OCI-LY3 (cell line): ENCODE data around the gene HDAC4.

Experiments used
- H2AFZ ChIP-seq: fragments of 200-600, 300-600 bp; shearing (Covaris generic); 2 replicates; pipeline ENCODE4 v1.6.0; 2014; ENCODE audit warnings: antibody characterized with exemption, low read depth, low read length
- H3K27ac ChIP-seq: fragments of 200-600, 300-600 bp; sonication (generic); 2 replicates; pipeline ENCODE4 v1.5.1; 2014; ENCODE audit warnings: mild to moderate bottlenecking, low read length, moderate library complexity, mixed read lengths
- H3K27me3 ChIP-seq: fragments of 200-600, 300-600 bp; sonication (generic); 2 replicates; pipeline ENCODE4 v1.6.1; 2014; ENCODE audit warnings: low read depth, low read length, mixed read lengths
- H3K36me3 ChIP-seq: fragments of 200-600, 300-600 bp; sonication (generic); replicated peaks from 2 replicates; pipeline ENCODE3; 2014; ENCODE audit warnings: low read depth, low read length, mixed read lengths
- H3K4me1 ChIP-seq: fragments of 300-600, 200-600 bp; sonication (generic); 2 replicates; pipeline ENCODE4 v1.6.1; 2014; ENCODE audit warnings: low read length, mixed read lengths
- H3K4me2 ChIP-seq: fragments of 200-600, 300-600 bp; sonication (generic); 2 replicates; pipeline ENCODE4 v1.6.1; 2014; ENCODE audit warnings: low read length, mixed read lengths
- H3K4me3 ChIP-seq: fragments of 300-600, 200-600 bp; sonication (generic); 2 replicates; pipeline ENCODE4 v1.5.1; 2014; ENCODE audit warnings: antibody characterized with exemption, mild to moderate bottlenecking, low read length, moderate library complexity
- H3K79me2 ChIP-seq: fragments of 300-600, 200-600 bp; shearing (Covaris generic); 2 replicates; pipeline ENCODE4 v1.6.1; 2014; ENCODE audit warnings: mild to moderate bottlenecking, low read length, mixed read lengths
- H3K9ac ChIP-seq: fragments of 300-600, 200-600 bp; shearing (Covaris generic); 2 replicates; pipeline ENCODE4 v1.6.0; 2014; ENCODE audit warnings: mild to moderate bottlenecking, low read length, moderate library complexity
- H3K9me3 ChIP-seq: fragments of 200-600, 300-600 bp; shearing (Covaris generic); 2 replicates; pipeline ENCODE4 v1.6.1; 2014; ENCODE audit warnings: low read length, mixed read lengths; ENCODE audit not compliant: insufficient read depth
- H4K20me1 ChIP-seq: fragments of 200-600, 300-600 bp; sonication (generic); 2 replicates; pipeline ENCODE4 v1.6.1; 2016; ENCODE audit warnings: low read length, mixed read lengths; ENCODE audit not compliant: insufficient read depth
- CTCF ChIP-seq: fragments of 200-600, 300-600 bp; sonication (generic); IDR thresholded peaks from 2 replicates; pipeline ENCODE4 v1.5.1; 2014; ENCODE audit warnings: antibody characterized with exemption, low read length, low read depth
- EZH2phosphoT487 ChIP-seq: fragments of 200-600 bp; shearing (Covaris generic); IDR thresholded peaks from 2 replicates; pipeline ENCODE4 v1.6.1; 2018; ENCODE audit warnings: antibody characterized with exemption, mixed run types, low read depth

HDAC4 gene

GRCh38 chr2:239323447-239323846 lies 77.4 kb downstream of the HDAC4 start:
- Histone ChIP-seq H3K9ac (no peak overlapping the region), H3K4me2 (no peak overlapping the region), H2AFZ (no peak overlapping the region)

GRCh38 chr2:239322416-239323086 lies 78.3 kb downstream of the HDAC4 start:
- H3K9ac ChIP-seq = no peak overlapping the region
- no peak overlapping the region for H2AFZ ChIP-seq
- TF ChIP-seq EZH2phosphoT487 = no peak
- TF ChIP-seq CTCF = no peak
- no peak overlapping the region for H3K4me3 ChIP-seq
- H3K4me2 ChIP-seq = no peak overlapping the region
- H3K27me3 ChIP-seq = no peaks in the 10 kb centered on the region
- H3K4me1 ChIP-seq = peaks cover 20% of the 10 kb centered on the region
- no peaks in the 10 kb centered on the region for H3K79me2 ChIP-seq
- no peaks in the 10 kb centered on the region for H3K36me3 ChIP-seq
- H3K27ac ChIP-seq = no peak overlapping the region
- no peaks in the 10 kb centered on the region for H3K9me3 ChIP-seq
- H4K20me1 ChIP-seq = peaks cover 10% of the 10 kb centered on the region; the same call in 1 of the 2 replicates

More at GRCh38 chr2:239323447-239323846, 77.4 kb downstream of the HDAC4 start:
- no peaks in the 10 kb centered on the region for H3K36me3 ChIP-seq
- TF ChIP-seq CTCF (no peak), EZH2phosphoT487 (no peak)
- no peaks in the 10 kb centered on the region for H3K79me2 ChIP-seq
- H3K27me3 ChIP-seq = no peaks in the 10 kb centered on the region
- H3K4me1 ChIP-seq = peaks cover 24% of the 10 kb centered on the region
- no peaks in the 10 kb centered on the region for H3K9me3 ChIP-seq
- no peak overlapping the region for H3K27ac ChIP-seq
- H4K20me1 ChIP-seq = peaks cover 7% of the 10 kb centered on the region; the same call in 1 of the 2 replicates
- H3K4me3 ChIP-seq = no peak overlapping the region

GRCh38 chr2:239321596-239322415 lies 79.0 kb downstream of the HDAC4 start:
- Histone ChIP-seq H3K27ac (no peak overlapping the region), H3K9me3 (no peaks in the 10 kb centered on the region), H3K36me3 (no peaks in the 10 kb centered on the region), H3K27me3 (no peaks in the 10 kb centered on the region), H2AFZ (no peak overlapping the region), H3K4me2 (no peak overlapping the region), H4K20me1 (peaks cover 10% of the 10 kb centered on the region; the same call in 1 of the 2 replicates), H3K79me2 (no peaks in the 10 kb centered on the region), H3K9ac (no peak overlapping the region), H3K4me1 (peaks cover 13% of the 10 kb centered on the region), H3K4me3 (no peak overlapping the region)
- TF ChIP-seq CTCF = no peak
- no peak for TF ChIP-seq EZH2phosphoT487

- H3K9ac ChIP-seq = no peak overlapping the region
Measured at GRCh38 chr2:239318790-239319661, 81.8 kb downstream of the HDAC4 start.

More at GRCh38 chr2:239318790-239319661, 81.8 kb downstream of the HDAC4 start:
- peaks cover 4% of the 10 kb centered on the region for H3K36me3 ChIP-seq
- peaks cover 18% of the 10 kb centered on the region for H3K4me1 ChIP-seq
- H4K20me1 ChIP-seq = peaks cover 12% of the 10 kb centered on the region; the same call in 1 of the 2 replicates
- no peaks in the 10 kb centered on the region for H3K9me3 ChIP-seq
- H3K4me3 ChIP-seq = peak overlapping the region; percentile 66
- H3K27ac ChIP-seq = no peak overlapping the region
- TF ChIP-seq EZH2phosphoT487 (no peak), CTCF (no peak)
- peak overlapping the region; percentile 74 for H3K4me2 ChIP-seq
- H2AFZ ChIP-seq = no peak overlapping the region
- H3K79me2 ChIP-seq = no peaks in the 10 kb centered on the region
- H3K27me3 ChIP-seq = peaks cover 8% of the 10 kb centered on the region; the same call in 1 of the 2 replicates
